Naive thymus-derived CD4-positive, alpha-beta T cell (primary cell): ENCODE results near the gene OXCT2. TPM values are rescaled to one million over a fixed set of nuclear protein-coding genes. Genes with fewer than 3 reads are reported as not detected.

Experiments
- ATAC-seq: fragments of 150-1000 bp; cut with Tn5 transposase; 2 replicates; pipeline ENCODE4 v1.10.0; 2021; ENCODE audit warnings: mild to moderate bottlenecking, moderate library complexity
- CTCF ChIA-PET: fragments of 350-600 bp; sonication (Branson Sonifier 250); formaldehyde crosslinking; loops from one replicate; lab custom pipeline; 2021; ENCODE audit warnings: antibody characterized with exemption; lab: Charles Lee
- POLR2A ChIA-PET: fragments of 350-600 bp; sonication (Branson Sonifier 250); formaldehyde crosslinking; loops from one replicate; lab custom pipeline; 2021; ENCODE audit warnings: antibody characterized with exemption, inconsistent platforms; lab: Charles Lee
- DNase-seq, 9 donors: peaks; one replicate each; pipeline versions ENCODE4 v3.0.0 to v3.0.0-alpha.2; 2020 to 2022; ENCODE audit warnings: mixed read lengths in 1 of 9
- H3K27ac ChIP-seq: one replicate; pipeline ENCODE4 v1.7.0; 2013; ENCODE audit warnings: mild to moderate bottlenecking, low read depth, low read length, moderate library complexity
- H3K27me3 ChIP-seq, 2 donors: one replicate each; pipeline ENCODE4 v1.7.0; 2013; ENCODE audit warnings: low read length in 2 of 2, mild to moderate bottlenecking in 2 of 2, moderate library complexity in 2 of 2; ENCODE audit not compliant: control insufficient read depth in 2 of 2, insufficient read depth in 2 of 2
- H3K36me3 ChIP-seq, 3 experiments: 1 replicate in 2 of 3; 2 replicates in 1 of 3; pipeline ENCODE4 v1.7.0; 2013; ENCODE audit warnings: low read length in 3 of 3, mild to moderate bottlenecking in 3 of 3, moderate library complexity in 1 of 3; ENCODE audit not compliant: insufficient read depth in 3 of 3, control insufficient read depth in 2 of 3
- H3K4me1 ChIP-seq, 2 donors: one replicate each; pipeline ENCODE4 v1.7.0; 2013; ENCODE audit warnings: low read length in 2 of 2, mild to moderate bottlenecking in 2 of 2, moderate library complexity in 1 of 2; ENCODE audit not compliant: control insufficient read depth in 2 of 2, insufficient read depth in 2 of 2
- H3K4me3 ChIP-seq: 2 replicates; pipeline ENCODE4 v1.7.0; 2013; ENCODE audit warnings: mild to moderate bottlenecking, low read length
- H3K9me3 ChIP-seq, 3 experiments: 1 replicate in 2 of 3; 2 replicates in 1 of 3; pipeline ENCODE4 v1.7.0; 2013; ENCODE audit warnings: low read length in 3 of 3; ENCODE audit not compliant: control insufficient read depth in 2 of 3
- H3K27ac Mint-ChIP-seq, 9 donors: one replicate each; pipeline ENCODE4 v1.8.0; 2020 to 2022; ENCODE audit warnings: mixed read lengths in 9 of 9, mild to moderate bottlenecking in 8 of 9, moderate library complexity in 5 of 9, inconsistent platforms in 2 of 9
- H3K27me3 Mint-ChIP-seq, 5 donors: one replicate each; pipeline ENCODE4 v1.8.0; 2021 to 2022; ENCODE audit warnings: mixed read lengths in 5 of 5, mild to moderate bottlenecking in 1 of 5
- H3K36me3 Mint-ChIP-seq, 5 donors: one replicate each; pipeline ENCODE4 v1.8.0; 2020 to 2022; ENCODE audit warnings: mixed read lengths in 5 of 5, mild to moderate bottlenecking in 3 of 5, inconsistent platforms in 1 of 5
- H3K4me1 Mint-ChIP-seq, 7 donors: one replicate each; pipeline ENCODE4 v1.8.0; 2020 to 2022; ENCODE audit warnings: mixed read lengths in 7 of 7, mild to moderate bottlenecking in 3 of 7, inconsistent platforms in 1 of 7
- H3K4me3 Mint-ChIP-seq, 10 donors: one replicate each; pipeline ENCODE4 v1.8.0; 2020 to 2022; ENCODE audit warnings: mild to moderate bottlenecking in 10 of 10, mixed read lengths in 10 of 10, moderate library complexity in 6 of 10, inconsistent platforms in 2 of 10
- H3K9me3 Mint-ChIP-seq, 11 donors: one replicate each; pipeline ENCODE4 v1.8.0; 2020 to 2022; ENCODE audit warnings: mixed read lengths in 11 of 11, mild to moderate bottlenecking in 4 of 11, inconsistent platforms in 1 of 11, moderate library complexity in 1 of 11
- intact Hi-C, 2 donors: fragments of 100-400 bp; cut with micrococcal nuclease; formaldehyde crosslinking; loops; one replicate each; pipeline ENCODE4 v1.15.1; 2023
- polyA plus RNA-seq, 2 donors: library from polyadenylated mRNA; unstranded; fragments of 300-500 nt; fragmentation: Illumina TruSeq; gene quantifications; one replicate each; pipeline ENCODE4 v1.2.3, GENCODE V29; 2021
- total RNA-seq, 6 experiments: library from RNA in 5 of 6; stranded (reverse) in 5 of 6; gene quantifications; 1 replicate in 5 of 6; 2 replicates in 1 of 6; pipeline ENCODE4 v1.2.3 and lab custom pipeline; 2021 to 2026

The OXCT2 gene
- total and polyA plus RNA-seq, 7 experiments from 2014 or later: 0.19 to 0.53 (median 0.26) TPM; not detected in 3

DNA sequence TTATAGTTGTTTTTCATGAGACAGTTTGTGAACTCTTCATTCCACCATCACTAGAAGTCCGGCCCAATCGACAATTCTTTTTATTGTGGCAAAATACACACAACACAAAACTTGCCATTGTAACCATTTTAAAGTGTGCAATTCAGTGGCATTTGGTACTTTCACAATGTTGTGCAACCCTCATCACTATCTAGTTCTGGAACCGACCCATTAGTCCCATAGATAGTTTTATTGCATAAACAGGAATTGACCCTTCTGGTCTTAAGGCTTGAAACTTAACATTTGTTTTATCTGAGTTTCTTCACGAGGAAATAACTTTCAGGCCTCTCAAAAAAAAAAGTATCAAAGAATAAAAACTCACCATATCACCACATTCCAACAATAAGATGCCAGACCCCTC is 41.3 kb downstream of the OXCT2 start:
- peaks cover 60 to 77% (median 67%) of the 10 kb centered on the region in 5 donors for H3K27me3 Mint-ChIP-seq
- Histone ChIP-seq H3K4me1 (no peaks in the 10 kb centered on the region), H3K4me3 (no peak overlapping the region), H3K27me3 (peaks cover 0 to 11% of the 10 kb centered on the region in 2 donors), H3K36me3 (no peaks in the 10 kb centered on the region), H3K27ac (no peak overlapping the region), H3K9me3 (no peaks in the 10 kb centered on the region)
- H3K4me3 Mint-ChIP-seq: no peak overlapping the region
- ATAC-seq: no peak
- peaks cover 0 to 3% (median 0%) of the 10 kb centered on the region in 5 donors for H3K36me3 Mint-ChIP-seq
- no peak for DNase-seq
- ChIA-PET CTCF (no interaction called here), POLR2A (interaction anchor here (1.4 kb wide), 1 partner anchor 9 kb away, joined by 4 read pairs; the partner anchor contains the start of gene PPIE)
- peaks cover 0 to 15% (median 0%) of the 10 kb centered on the region in 7 donors for H3K4me1 Mint-ChIP-seq
- H3K27ac Mint-ChIP-seq: no peak overlapping the region
- intact Hi-C loops: loop anchor here in 1 of 2 donors (10.0 kb wide), 1 partner anchor 305 kb away; no protein-coding TSS in a partner anchor
- no peaks in the 10 kb centered on the region for H3K9me3 Mint-ChIP-seq

DNA sequence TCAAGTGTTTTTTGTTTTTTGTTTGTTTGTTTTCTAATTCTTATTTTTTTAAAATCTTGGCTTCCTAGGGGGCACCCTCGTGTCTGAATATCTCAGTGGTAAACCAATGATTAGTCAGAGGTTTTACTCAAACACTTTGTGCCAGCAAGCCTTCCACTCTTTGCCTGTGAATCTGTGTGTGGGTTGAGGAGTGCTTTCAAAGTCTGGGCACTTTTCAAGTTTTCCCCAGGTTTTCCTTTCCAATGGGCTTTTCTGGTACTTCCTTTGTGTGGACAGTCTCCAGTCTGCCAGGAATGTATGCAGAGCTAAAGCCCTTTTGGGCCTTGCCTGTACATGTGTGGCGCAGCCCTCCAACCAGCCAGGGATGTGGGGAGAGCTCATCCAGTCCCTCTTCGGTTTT is 42.1 kb downstream of the OXCT2 start:
- Histone ChIP-seq H3K4me3 (no peak overlapping the region), H3K27ac (no peak overlapping the region), H3K9me3 (no peaks in the 10 kb centered on the region), H3K4me1 (no peaks in the 10 kb centered on the region), H3K36me3 (no peaks in the 10 kb centered on the region), H3K27me3 (peaks cover 0 to 11% of the 10 kb centered on the region in 2 donors)
- intact Hi-C loops: no loop called here
- H3K9me3 Mint-ChIP-seq: no peaks in the 10 kb centered on the region
- DNase-seq (no peak), ATAC-seq (no peak)
- H3K36me3 Mint-ChIP-seq: peaks cover 0 to 3% (median 0%) of the 10 kb centered on the region in 5 donors
- CTCF ChIA-PET: no interaction called here
- peaks cover 0 to 15% (median 0%) of the 10 kb centered on the region in 7 donors for H3K4me1 Mint-ChIP-seq
- H3K4me3 Mint-ChIP-seq: no peak overlapping the region
- peak overlapping the region in 1 of 9 donors; percentile 56 for H3K27ac Mint-ChIP-seq
- H3K27me3 Mint-ChIP-seq: peaks cover 67 to 78% (median 75%) of the 10 kb centered on the region in 5 donors
- POLR2A ChIA-PET: interaction anchor here (1.4 kb wide), 1 partner anchor 10 kb away, joined by 4 read pairs; the partner anchor contains the start of gene PPIE

DNA sequence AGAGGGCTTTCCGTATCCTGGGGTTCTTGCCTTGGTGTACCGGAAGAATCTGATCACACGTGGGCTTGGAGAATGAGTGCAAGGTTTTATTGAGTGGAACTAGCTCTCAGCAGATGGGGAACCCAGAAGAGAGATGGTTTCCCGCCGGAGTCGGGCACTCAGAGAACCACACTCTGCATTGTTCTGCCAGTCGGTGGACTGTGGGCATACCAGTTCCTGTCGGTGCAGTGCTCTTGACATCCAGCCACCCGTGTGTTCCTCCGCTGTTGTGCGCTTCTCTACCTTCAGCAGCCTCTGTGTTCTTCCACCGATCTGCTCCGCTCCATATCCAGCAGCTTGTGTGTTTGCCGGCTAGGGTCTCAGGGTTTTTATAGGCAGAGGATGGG is 43.2 kb downstream of the OXCT2 start:
- no peak overlapping the region for H3K4me3 ChIP-seq

DNA sequence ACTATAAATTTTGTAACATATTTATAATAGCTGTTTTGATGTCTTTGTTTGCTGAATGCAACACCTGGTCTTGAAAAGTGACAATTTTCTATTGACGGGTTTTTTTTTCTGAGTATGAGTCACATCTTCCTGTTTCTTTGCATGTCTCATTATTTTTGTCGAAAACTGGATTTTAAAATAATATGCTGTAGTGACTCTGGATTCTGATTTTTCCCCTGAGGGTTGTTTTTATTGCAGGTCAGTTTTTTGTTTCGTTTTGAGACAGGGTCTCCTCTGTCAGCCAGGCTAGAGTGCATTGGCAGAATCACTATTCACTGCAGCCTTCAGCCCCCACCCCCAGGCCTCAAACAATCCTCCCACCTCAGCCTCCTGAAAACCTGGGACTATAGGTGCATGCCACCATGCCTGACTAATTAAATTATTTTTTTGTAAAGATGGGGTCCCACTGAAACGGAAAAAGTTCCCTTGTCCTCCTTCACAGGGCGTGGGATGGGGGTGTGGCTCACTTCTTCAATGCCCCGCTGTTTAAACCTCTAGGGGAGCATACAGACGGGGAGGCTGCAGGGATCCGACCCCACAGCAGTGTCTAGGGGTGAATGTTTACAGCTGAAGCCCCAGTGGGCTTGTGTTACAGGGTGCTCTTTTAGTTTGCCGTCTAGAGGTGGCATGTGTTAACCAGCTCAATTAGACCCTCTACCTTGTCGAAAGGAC is 43.8 kb downstream of the OXCT2 start:
- Mint-ChIP-seq H3K27me3 (peaks cover 58 to 70% (median 66%) of the 10 kb centered on the region in 5 donors), H3K36me3 (peaks cover 0 to 3% (median 0%) of the 10 kb centered on the region in 5 donors), H3K4me1 (peaks cover 0 to 15% (median 0%) of the 10 kb centered on the region in 7 donors), H3K27ac (no peak overlapping the region), H3K4me3 (no peak overlapping the region), H3K9me3 (no peaks in the 10 kb centered on the region)
- H3K36me3 ChIP-seq: no peaks in the 10 kb centered on the region
- H3K4me1 ChIP-seq: no peaks in the 10 kb centered on the region
- ChIA-PET POLR2A (no interaction called here), CTCF (interaction anchor here (0.7 kb wide), 1 partner anchor 121 kb away, joined by 3 read pairs; no protein-coding TSS in a partner anchor)
- H3K9me3 ChIP-seq: no peaks in the 10 kb centered on the region
- intact Hi-C loops: no loop called here
- DNase-seq (no peak), ATAC-seq (no peak)
- H3K27me3 ChIP-seq: peaks cover 0 to 11% of the 10 kb centered on the region in 2 donors
- H3K27ac ChIP-seq: no peak overlapping the region
- H3K4me3 ChIP-seq: no peak overlapping the region

More for the DNA sequence above, 43.2 kb downstream of the OXCT2 start:
- DNase-seq: no peak
- Mint-ChIP-seq H3K4me1 (peaks cover 0 to 15% (median 0%) of the 10 kb centered on the region in 7 donors), H3K27me3 (peaks cover 58 to 72% (median 69%) of the 10 kb centered on the region in 5 donors), H3K36me3 (peaks cover 0 to 3% (median 0%) of the 10 kb centered on the region in 5 donors), H3K27ac (peak overlapping the region in 1 of 9 donors; percentile 28), H3K4me3 (peak overlapping the region in 1 of 10 donors; percentile 68), H3K9me3 (no peaks in the 10 kb centered on the region)
- intact Hi-C loops: no loop called here
- H3K9me3 ChIP-seq: no peaks in the 10 kb centered on the region
- ATAC-seq: no peak
- no peaks in the 10 kb centered on the region for H3K36me3 ChIP-seq
- H3K4me1 ChIP-seq: no peaks in the 10 kb centered on the region
- CTCF ChIA-PET: no interaction called here
- POLR2A ChIA-PET: no interaction called here
- peaks cover 0 to 11% of the 10 kb centered on the region in 2 donors for H3K27me3 ChIP-seq
- H3K27ac ChIP-seq: no peak overlapping the region

DNA sequence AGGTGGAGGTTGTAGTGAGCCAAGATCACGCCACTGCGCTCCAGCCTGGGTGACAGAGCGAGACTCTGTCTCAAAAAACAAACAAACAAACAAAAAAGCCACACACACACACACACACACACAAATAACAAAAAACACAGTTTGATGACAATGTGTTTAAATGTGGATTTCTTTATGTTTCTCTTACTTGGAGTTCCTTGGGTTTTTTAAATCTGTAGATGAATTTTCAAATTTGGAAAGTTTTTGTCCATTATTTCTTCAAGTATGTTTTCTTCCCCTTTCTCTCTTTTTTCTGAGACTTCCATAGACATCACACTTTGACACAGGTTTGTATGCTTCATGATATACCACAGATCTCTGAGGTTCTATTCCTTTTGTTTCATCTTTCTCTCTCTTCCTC is 44.5 kb downstream of the OXCT2 start:
- Histone ChIP-seq H3K4me3 (no peak overlapping the region), H3K36me3 (no peaks in the 10 kb centered on the region), H3K9me3 (no peaks in the 10 kb centered on the region), H3K4me1 (no peaks in the 10 kb centered on the region), H3K27ac (no peak overlapping the region), H3K27me3 (peaks cover 0 to 11% of the 10 kb centered on the region in 2 donors)
- peaks cover 58 to 76% (median 68%) of the 10 kb centered on the region in 5 donors for H3K27me3 Mint-ChIP-seq
- H3K36me3 Mint-ChIP-seq: peaks cover 0 to 3% (median 0%) of the 10 kb centered on the region in 5 donors
- ATAC-seq (no peak), DNase-seq (no peak)
- H3K4me3 Mint-ChIP-seq: no peak overlapping the region
- H3K9me3 Mint-ChIP-seq: no peaks in the 10 kb centered on the region
- no peak overlapping the region for H3K27ac Mint-ChIP-seq
- POLR2A ChIA-PET: interaction anchor here (1.8 kb wide), 1 partner anchor 10 kb away, joined by 5 read pairs; no protein-coding TSS in a partner anchor
- CTCF ChIA-PET: interaction anchor here (0.7 kb wide), 2 partner anchors 53 to 57 kb away, joined by 3 to 4 read pairs; no protein-coding TSS in a partner anchor
- H3K4me1 Mint-ChIP-seq: peaks cover 0 to 15% (median 0%) of the 10 kb centered on the region in 7 donors
- intact Hi-C loops: no loop called here

DNA sequence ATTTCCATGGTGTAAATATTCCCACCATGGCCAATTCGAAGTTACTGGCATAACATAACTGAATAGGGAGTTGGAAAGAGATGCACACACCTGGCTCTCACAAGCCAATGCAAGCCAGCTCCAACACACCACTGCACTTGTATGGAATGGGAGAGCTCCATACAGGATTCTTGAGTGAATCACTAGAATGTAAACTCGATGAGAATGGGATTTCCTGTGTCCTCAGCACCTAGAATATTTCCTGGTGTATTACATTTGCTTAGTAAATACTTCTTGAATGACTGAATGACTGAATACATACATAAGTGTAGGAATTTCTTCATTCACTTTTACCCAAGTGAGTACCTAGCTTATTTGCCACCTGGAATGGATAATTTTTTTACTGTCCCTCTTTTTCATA is 48.7 kb downstream of the OXCT2 start:
- H3K4me1 Mint-ChIP-seq: peaks cover 0 to 7% (median 0%) of the 10 kb centered on the region in 7 donors
- POLR2A ChIA-PET: no interaction called here
- Histone ChIP-seq H3K4me3 (no peak overlapping the region), H3K27me3 (peaks cover 0 to 4% of the 10 kb centered on the region in 2 donors), H3K4me1 (no peaks in the 10 kb centered on the region), H3K36me3 (no peaks in the 10 kb centered on the region), H3K9me3 (no peaks in the 10 kb centered on the region), H3K27ac (no peak overlapping the region)
- DNase-seq (no peak), ATAC-seq (no peak)
- H3K27me3 Mint-ChIP-seq: peaks cover 32 to 68% (median 44%) of the 10 kb centered on the region in 5 donors
- no peaks in the 10 kb centered on the region for H3K9me3 Mint-ChIP-seq
- intact Hi-C loops: no loop called here
- H3K4me3 Mint-ChIP-seq: no peak overlapping the region
- CTCF ChIA-PET: interaction anchor here (0.7 to 3.9 kb wide), 5 partner anchors 49 to 117 kb away, joined by 3 to 33 read pairs (median 3); no protein-coding TSS in a partner anchor
- no peaks in the 10 kb centered on the region for H3K36me3 Mint-ChIP-seq
- H3K27ac Mint-ChIP-seq: no peak overlapping the region
